HepG2 (cell line): ENCODE data around the gene FFAR4. TPM values are rescaled to one million over a fixed set of nuclear protein-coding genes. Genes with fewer than 3 reads are reported as not detected.
A peak's percentile ranks its signal among the peaks of the same experiment; 100 is the strongest.

Source experiments
- ATAC-seq: fragments of 200-7000 bp; cut with Tn5 transposase; 3 replicates; pipeline ENCODE4 v1.9.1; 2020; ENCODE audit warnings: mild to moderate bottlenecking, moderate library complexity
- BruUV-seq: library from RNA; stranded (reverse); fragments of 400-500 nt; replicated peaks from 2 replicates; lab custom pipeline; 2021; lab: Mats Ljungman, UMichigan
- CTCF ChIA-PET: fragments of 300-600 bp; formaldehyde crosslinking; extraction: SDS; loops from one replicate; lab custom pipeline; 2021; ENCODE audit warnings: low total read pairs, inconsistent platforms, low intra/inter-chr PET ratio; lab: Yijun Ruan, JAX
- POLR2A ChIA-PET: fragments of 350-600 bp; sonication (Branson Sonifier 250); formaldehyde crosslinking; loops from one replicate; lab custom pipeline; 2020; ENCODE audit warnings: antibody characterized with exemption, inconsistent platforms; lab: Yijun Ruan, JAX
- DNase-seq: peaks from one replicate; pipeline ENCODE4 v3.0.0-alpha.2; 2015; ENCODE audit warnings: low spot score
- FAIRE-seq: peaks from 3 replicates; lab custom pipeline; 2011; peaks lifted over from hg19 to GRCh38; lab: Jason Lieb, UNC
- H2AFZ ChIP-seq: one replicate; pipeline ENCODE4 v1.6.1; 2011; ENCODE audit warnings: low read length, inconsistent platforms
- H3K27ac ChIP-seq: fragments of 300-600 bp; 3 replicates; pipeline ENCODE4 v1.8.0; 2011; ENCODE audit warnings: mixed run types, mild to moderate bottlenecking, mixed read lengths, low read length, inconsistent platforms; ENCODE audit not compliant: insufficient read depth; ENCODE audit errors: extremely low read length
- H3K27me3 ChIP-seq, 2 experiments: fragments of 200-600 bp in 1 of 2; 2 replicates in 1 of 2; 3 replicates in 1 of 2; pipeline versions ENCODE4 v1.6.0 to v1.8.0; 2011; ENCODE audit warnings: low read length in 2 of 2, mild to moderate bottlenecking in 2 of 2, moderate library complexity in 2 of 2, inconsistent platforms in 1 of 2; ENCODE audit not compliant: insufficient read depth in 2 of 2, control insufficient read depth in 1 of 2
- H3K36me3 ChIP-seq, 2 experiments: fragments of 200-600 bp in 1 of 2; replicated peaks in 1 of 2; 2 replicates in 1 of 2; 3 replicates in 1 of 2; pipeline versions ENCODE4 v1.5.1 to v1.8.0; 2011; ENCODE audit warnings: low read length in 2 of 2, inconsistent platforms in 1 of 2; ENCODE audit not compliant: insufficient read depth in 2 of 2, control insufficient read depth in 1 of 2
- H3K4me1 ChIP-seq: 2 replicates; pipeline ENCODE4 v1.5.1; 2012; ENCODE audit warnings: low read length, inconsistent platforms; ENCODE audit not compliant: insufficient read depth
- H3K4me2 ChIP-seq: 2 replicates; pipeline ENCODE4 v1.6.0; 2011; ENCODE audit warnings: low read depth, low read length, inconsistent platforms
- H3K4me3 ChIP-seq, 3 experiments: fragments of 200-600 bp in 1 of 3; sonication (generic), shearing (Covaris generic) in 1 of 3; replicated peaks in 1 of 3; 2 replicates each; pipeline ENCODE4 v1.5.1; 2011 to 2016; ENCODE audit warnings: low read length in 3 of 3, inconsistent platforms in 2 of 3, low read depth in 2 of 3, mild to moderate bottlenecking in 2 of 3, control low read depth in 1 of 3, mixed read lengths in 1 of 3; ENCODE audit not compliant: insufficient read depth in 1 of 3
- H3K79me2 ChIP-seq: one replicate; pipeline ENCODE4 v1.6.1; 2011; ENCODE audit warnings: low read length, inconsistent platforms; ENCODE audit not compliant: insufficient read depth
- H3K9ac ChIP-seq: 2 replicates; pipeline ENCODE4 v1.6.0; 2011; ENCODE audit warnings: mild to moderate bottlenecking, low read depth, low read length, inconsistent platforms; ENCODE audit not compliant: insufficient read depth
- H3K9me3 ChIP-seq: 2 replicates; pipeline ENCODE4 v1.5.1; 2012; ENCODE audit warnings: mild to moderate bottlenecking, low read length
- H4K20me1 ChIP-seq: 2 replicates; pipeline ENCODE4 v1.6.0; 2011; ENCODE audit warnings: inconsistent platforms, mild to moderate bottlenecking, low read length, moderate library complexity; ENCODE audit not compliant: insufficient read depth
- AGO2 ChIP-seq: fragments of 200-400 bp; formaldehyde crosslinking; optimal IDR thresholded peaks from 2 replicates; pipeline ENCODE3; 2017; ENCODE audit warnings: mild to moderate bottlenecking, low read depth, low read length, moderate library complexity
- CEBPG ChIP-seq: IDR thresholded peaks from 2 replicates; pipeline ENCODE4 v1.6.1; 2016
- HOXA5 ChIP-seq: sonication (generic); formaldehyde crosslinking; IDR thresholded peaks from 2 replicates; pipeline ENCODE4 v1.4.0; 2020; ENCODE audit warnings: missing genetic modification reagents
- MEF2D ChIP-seq: sonication (generic); formaldehyde crosslinking; IDR thresholded peaks from 2 replicates; pipeline ENCODE4 v1.5.1; 2020; ENCODE audit warnings: mild to moderate bottlenecking, missing genetic modification reagents
- RFXANK ChIP-seq: IDR thresholded peaks from 2 replicates; pipeline ENCODE4 v1.6.1; 2016
- ZNF496 ChIP-seq: sonication (generic); formaldehyde crosslinking; IDR thresholded peaks from 2 replicates; pipeline ENCODE4 v1.8.1; 2023; ENCODE audit warnings: mild to moderate bottlenecking, moderate library complexity, missing genetic modification reagents; ENCODE audit not compliant: insufficient replicate concordance
- ZNF879 ChIP-seq: sonication (generic); formaldehyde crosslinking; IDR thresholded peaks from 2 replicates; pipeline ENCODE4 v1.8.1; 2023; ENCODE audit warnings: missing genetic modification reagents
- WGBS: methylation state at CpG from one replicate; pipeline ENCODE4 v1.1.6; 2017; ENCODE audit warnings: low lambda C conversion rate; 5-methylcytosine and 5-hydroxymethylcytosine counted together
- in situ Hi-C: cut with HindIII; loops from 2 replicates; pipeline ENCODE4 v1.10.0; 2017; ENCODE audit warnings: low pct_unique_long_range_greater_than_20kb; ENCODE audit not compliant: extremely low pct_ligation_motif_present
- intact Hi-C: fragments of 100-400 bp; cut with micrococcal nuclease; formaldehyde crosslinking; loops from one replicate; pipeline ENCODE4 v1.10.0; 2022; ENCODE audit not compliant: unreplicated experiment
- polyA plus RNA-seq, 8 experiments: library from polyadenylated mRNA; depleted of rRNA in 3 of 8; stranded (reverse) in 7 of 8; unstranded in 1 of 8; fragments of >200 nt; fragmentation: Illumina TruSeq in 4 of 8; extraction: Trizol in 4 of 8; gene quantifications; 2 replicates each; pipeline versions ENCODE4 v1.2.1 to v1.2.3, GENCODE V29; 2011 to 2016; ENCODE audit warnings: low read depth in 4 of 8, missing spikeins in 1 of 8, mixed read lengths in 1 of 8; ENCODE audit not compliant: insufficient read depth in 1 of 8
- total RNA-seq, 5 experiments: library from RNA; depleted of rRNA; stranded (reverse); fragments of >200 nt; fragmentation: Illumina TruSeq; extraction: Trizol; gene quantifications; 2 replicates each; pipeline ENCODE4 v1.2.3, GENCODE V29; 2016; ENCODE audit warnings: low read depth in 1 of 5
- TF ChIP-seq, protein P1 (sequence below): sonication (generic); formaldehyde crosslinking; conservative IDR thresholded peaks from 2 replicates; pipeline ENCODE4 v1.4.0; 2020; ENCODE audit warnings: missing genetic modification reagents
- TF ChIP-seq, protein P2 (sequence below), 2 experiments: sonication (generic) in 1 of 2; formaldehyde crosslinking in 1 of 2; IDR thresholded peaks; 2 replicates each; pipeline versions ENCODE4 v1.4.0 to v1.6.1; 2016 to 2020; ENCODE audit warnings: borderline replicate concordance in 1 of 2, low read depth in 1 of 2, mild to moderate bottlenecking in 1 of 2, missing genetic modification reagents in 1 of 2
- TF ChIP-seq, protein P3 (sequence below): sonication (generic); formaldehyde crosslinking; IDR thresholded peaks from 2 replicates; pipeline ENCODE4 v1.4.0; 2020; ENCODE audit warnings: missing genetic modification reagents, mild to moderate bottlenecking, borderline replicate concordance

Gene FFAR4
- total and polyA plus RNA-seq, 2 of the 13 experiments (the other 11 are each of a cell fraction or from before 2014, with no cell fraction given) = 0.09 TPM; not detected in 1

DNA sequence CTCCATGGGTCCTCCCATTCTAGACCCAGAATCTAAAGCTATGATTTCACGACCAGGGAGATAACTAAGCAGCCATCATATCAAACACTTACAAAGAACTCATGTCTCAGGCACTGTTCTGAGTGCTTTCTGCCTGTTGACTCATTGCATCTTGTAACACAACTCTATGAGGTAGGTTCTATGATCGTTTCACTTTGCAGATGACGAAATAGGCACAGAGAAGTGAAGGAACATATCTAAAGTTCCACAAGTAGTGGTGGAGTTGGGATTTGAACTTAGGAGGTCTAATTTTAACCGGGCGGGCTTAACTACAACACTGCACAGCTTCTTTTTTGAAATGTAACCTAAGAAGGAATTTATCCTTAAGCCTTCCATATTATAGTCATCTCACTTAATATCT is 31.7 kb downstream of the FFAR4 start:
- Histone ChIP-seq H3K4me3 (peak overlapping the region in 2 of 3 experiments; percentile 27 to 79; a peak in 3 of 6 replicates), H3K36me3 (peaks cover 9 to 52% of the 10 kb centered on the region in 2 experiments), H3K4me2 (peak overlapping the region; percentile 75), H2AFZ (no peak overlapping the region), H3K4me1 (peaks cover 70% of the 10 kb centered on the region), H3K9ac (peak overlapping the region; percentile 37; the same call in 1 of the 2 replicates), H3K27ac (peak overlapping the region; percentile 48), H3K79me2 (peaks cover 32% of the 10 kb centered on the region), H4K20me1 (peaks cover 68% of the 10 kb centered on the region), H3K27me3 (no peaks in the 10 kb centered on the region; a peak in 1 of 5 replicates), H3K9me3 (no peaks in the 10 kb centered on the region)
- DNase-seq (no peak), FAIRE-seq (no peak), ATAC-seq (no peak)
- ChIA-PET CTCF (no interaction called here), POLR2A (no interaction called here)
- BruUV-seq = no TSS peak
- intact Hi-C loops (loop anchor here (10.0 kb wide), 1 partner anchor 53 kb away; no protein-coding TSS in a partner anchor), in situ Hi-C loops (no loop called here)
- WGBS = 67% methylated on average over 5 of the region's 5 CpGs
- TF ChIP-seq HOXA5 (CRISPR knock-in tag) (no peak), AGO2 (peak; percentile 29), ZNF496 (no peak), MEF2D (CRISPR knock-in tag) (no peak), CEBPG (CRISPR knock-in tag) (0 out of 2 replicates have a peak, but pooled peaks have one; percentile 24), ZNF879 (CRISPR knock-in tag) (no peak), RFXANK (CRISPR knock-in tag) (no peak)
- TF ChIP-seq, protein P1, sequence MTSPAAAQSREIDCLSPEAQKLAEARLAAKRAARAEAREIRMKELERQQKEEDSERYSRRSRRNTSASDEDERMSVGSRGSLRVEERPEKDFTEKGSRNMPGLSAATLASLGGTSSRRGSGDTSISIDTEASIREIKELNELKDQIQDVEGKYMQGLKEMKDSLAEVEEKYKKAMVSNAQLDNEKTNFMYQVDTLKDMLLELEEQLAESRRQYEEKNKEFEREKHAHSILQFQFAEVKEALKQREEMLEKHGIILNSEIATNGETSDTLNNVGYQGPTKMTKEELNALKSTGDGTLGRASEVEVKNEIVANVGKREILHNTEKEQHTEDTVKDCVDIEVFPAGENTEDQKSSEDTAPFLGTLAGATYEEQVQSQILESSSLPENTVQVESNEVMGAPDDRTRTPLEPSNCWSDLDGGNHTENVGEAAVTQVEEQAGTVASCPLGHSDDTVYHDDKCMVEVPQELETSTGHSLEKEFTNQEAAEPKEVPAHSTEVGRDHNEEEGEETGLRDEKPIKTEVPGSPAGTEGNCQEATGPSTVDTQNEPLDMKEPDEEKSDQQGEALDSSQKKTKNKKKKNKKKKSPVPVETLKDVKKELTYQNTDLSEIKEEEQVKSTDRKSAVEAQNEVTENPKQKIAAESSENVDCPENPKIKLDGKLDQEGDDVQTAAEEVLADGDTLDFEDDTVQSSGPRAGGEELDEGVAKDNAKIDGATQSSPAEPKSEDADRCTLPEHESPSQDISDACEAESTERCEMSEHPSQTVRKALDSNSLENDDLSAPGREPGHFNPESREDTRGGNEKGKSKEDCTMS (CRISPR knock-in tag) = no peak
- TF ChIP-seq, protein P2, sequence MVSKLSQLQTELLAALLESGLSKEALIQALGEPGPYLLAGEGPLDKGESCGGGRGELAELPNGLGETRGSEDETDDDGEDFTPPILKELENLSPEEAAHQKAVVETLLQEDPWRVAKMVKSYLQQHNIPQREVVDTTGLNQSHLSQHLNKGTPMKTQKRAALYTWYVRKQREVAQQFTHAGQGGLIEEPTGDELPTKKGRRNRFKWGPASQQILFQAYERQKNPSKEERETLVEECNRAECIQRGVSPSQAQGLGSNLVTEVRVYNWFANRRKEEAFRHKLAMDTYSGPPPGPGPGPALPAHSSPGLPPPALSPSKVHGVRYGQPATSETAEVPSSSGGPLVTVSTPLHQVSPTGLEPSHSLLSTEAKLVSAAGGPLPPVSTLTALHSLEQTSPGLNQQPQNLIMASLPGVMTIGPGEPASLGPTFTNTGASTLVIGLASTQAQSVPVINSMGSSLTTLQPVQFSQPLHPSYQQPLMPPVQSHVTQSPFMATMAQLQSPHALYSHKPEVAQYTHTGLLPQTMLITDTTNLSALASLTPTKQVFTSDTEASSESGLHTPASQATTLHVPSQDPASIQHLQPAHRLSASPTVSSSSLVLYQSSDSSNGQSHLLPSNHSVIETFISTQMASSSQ (IDR thresholded peaks at IDR 0.05; ENCODE audit: low read depth) = no peak
- TF ChIP-seq, protein P2 (CRISPR knock-in tag; IDR thresholded peaks at IDR 0.05; ENCODE audit: borderline replicate concordance) = no peak
- TF ChIP-seq, protein P3, sequence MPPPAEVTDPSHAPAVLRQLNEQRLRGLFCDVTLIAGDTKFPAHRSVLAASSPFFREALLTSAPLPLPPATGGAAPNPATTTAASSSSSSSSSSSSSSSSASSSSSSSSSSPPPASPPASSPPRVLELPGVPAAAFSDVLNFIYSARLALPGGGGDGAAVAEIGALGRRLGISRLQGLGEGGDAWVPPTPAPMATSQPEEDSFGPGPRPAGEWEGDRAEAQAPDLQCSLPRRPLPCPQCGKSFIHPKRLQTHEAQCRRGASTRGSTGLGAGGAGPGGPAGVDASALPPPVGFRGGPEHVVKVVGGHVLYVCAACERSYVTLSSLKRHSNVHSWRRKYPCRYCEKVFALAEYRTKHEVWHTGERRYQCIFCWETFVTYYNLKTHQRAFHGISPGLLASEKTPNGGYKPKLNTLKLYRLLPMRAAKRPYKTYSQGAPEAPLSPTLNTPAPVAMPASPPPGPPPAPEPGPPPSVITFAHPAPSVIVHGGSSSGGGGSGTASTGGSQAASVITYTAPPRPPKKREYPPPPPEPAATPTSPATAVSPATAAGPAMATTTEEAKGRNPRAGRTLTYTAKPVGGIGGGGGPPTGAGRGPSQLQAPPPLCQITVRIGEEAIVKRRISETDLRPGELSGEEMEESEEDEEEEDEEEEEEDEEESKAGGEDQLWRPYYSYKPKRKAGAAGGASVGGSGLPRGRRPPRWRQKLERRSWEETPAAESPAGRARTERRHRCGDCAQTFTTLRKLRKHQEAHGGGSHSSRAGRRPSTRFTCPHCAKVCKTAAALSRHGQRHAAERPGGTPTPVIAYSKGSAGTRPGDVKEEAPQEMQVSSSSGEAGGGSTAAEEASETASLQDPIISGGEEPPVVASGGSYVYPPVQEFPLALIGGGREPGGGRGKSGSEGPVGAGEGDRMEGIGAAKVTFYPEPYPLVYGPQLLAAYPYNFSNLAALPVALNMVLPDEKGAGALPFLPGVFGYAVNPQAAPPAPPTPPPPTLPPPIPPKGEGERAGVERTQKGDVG = no peak
